ENCODE results near the gene DNAI4.

DNA sequence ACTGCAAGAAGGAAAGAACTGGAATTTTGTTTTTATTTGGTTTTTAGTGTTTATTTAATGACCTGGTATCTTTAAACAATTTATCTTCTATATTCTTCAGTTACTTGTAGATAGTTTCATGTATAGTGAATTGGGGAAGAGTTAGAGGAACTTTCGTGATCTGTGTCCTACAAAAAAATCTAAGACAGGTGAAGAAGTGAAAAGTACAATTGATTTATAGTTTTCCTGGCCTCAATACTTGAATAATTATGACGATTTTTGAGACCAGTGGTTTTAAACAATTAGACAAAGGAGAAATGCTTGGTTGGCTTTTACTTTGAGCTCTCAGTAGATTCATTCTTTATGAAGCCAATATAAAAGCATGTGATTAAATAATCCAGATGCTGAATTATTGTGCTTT, 7.6 kb upstream of the DNAI4 start:
- TF ChIP-seq POLR2A (IDR thresholded peaks at IDR 0.05) = no peak
- TF ChIP-seq, protein P1, sequence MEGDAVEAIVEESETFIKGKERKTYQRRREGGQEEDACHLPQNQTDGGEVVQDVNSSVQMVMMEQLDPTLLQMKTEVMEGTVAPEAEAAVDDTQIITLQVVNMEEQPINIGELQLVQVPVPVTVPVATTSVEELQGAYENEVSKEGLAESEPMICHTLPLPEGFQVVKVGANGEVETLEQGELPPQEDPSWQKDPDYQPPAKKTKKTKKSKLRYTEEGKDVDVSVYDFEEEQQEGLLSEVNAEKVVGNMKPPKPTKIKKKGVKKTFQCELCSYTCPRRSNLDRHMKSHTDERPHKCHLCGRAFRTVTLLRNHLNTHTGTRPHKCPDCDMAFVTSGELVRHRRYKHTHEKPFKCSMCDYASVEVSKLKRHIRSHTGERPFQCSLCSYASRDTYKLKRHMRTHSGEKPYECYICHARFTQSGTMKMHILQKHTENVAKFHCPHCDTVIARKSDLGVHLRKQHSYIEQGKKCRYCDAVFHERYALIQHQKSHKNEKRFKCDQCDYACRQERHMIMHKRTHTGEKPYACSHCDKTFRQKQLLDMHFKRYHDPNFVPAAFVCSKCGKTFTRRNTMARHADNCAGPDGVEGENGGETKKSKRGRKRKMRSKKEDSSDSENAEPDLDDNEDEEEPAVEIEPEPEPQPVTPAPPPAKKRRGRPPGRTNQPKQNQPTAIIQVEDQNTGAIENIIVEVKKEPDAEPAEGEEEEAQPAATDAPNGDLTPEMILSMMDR (IDR thresholded peaks at IDR 0.05) = no peak
